Measurements from ENCODE around the gene KIF6.

KIF6 gene

DNA sequence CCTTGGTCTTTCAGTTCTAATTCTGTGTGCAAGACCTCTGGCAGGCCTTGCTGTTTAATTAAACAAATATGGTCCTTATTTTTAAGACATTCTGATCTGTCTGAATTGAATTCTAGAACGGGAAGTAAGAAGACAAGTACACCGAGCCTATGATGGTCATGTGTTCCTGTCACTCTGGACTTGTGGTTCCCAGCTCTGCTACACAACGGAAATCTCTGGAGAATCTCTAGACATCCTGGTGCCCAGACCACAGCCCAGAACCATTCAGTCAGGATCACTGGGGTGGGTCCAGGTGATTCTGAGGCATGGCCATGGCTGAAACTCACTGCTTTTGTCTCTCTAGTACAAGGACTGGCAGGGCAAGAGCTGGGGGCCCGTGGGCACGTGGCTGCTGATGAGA, 386.8 kb downstream of the KIF6 start:
- no peak for DNase-seq

DNA sequence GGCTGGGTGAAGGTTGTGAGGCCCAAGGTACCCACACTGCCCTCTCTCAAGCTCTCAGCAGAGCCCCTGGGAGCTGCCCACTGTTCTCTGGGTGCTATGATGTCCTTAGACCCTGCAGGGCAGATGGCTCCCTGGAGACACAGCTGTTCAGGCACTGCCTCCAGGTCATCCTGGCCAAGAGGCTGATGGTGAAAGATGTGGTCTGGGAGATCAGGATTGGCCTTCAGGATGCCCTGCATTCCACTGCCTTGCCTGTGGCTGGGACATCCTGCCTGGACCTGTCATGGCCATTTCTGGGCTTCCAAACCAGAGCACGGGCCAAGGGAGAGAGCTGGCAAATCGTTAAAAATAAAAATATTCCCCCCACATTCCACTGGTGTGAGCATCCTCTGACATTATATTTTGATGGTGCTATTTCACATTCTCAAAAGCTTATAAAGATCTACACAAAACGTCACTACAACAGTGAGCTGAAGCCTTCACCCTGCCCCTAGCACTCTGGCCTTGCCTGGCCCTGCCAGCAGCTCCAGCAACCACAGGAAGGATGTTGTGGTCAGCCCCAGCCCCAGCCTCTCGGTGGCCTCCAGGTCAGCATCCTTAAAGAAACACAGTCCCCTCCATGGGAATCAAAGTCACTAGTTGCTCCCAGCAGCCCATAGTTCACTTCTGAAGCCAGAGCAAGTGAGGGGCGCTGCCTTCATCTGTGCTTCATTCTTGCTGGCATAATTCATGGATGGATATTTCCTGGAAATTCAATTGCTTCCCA, 389.2 kb downstream of the KIF6 start:
- DNase-seq, result no peak

DNA sequence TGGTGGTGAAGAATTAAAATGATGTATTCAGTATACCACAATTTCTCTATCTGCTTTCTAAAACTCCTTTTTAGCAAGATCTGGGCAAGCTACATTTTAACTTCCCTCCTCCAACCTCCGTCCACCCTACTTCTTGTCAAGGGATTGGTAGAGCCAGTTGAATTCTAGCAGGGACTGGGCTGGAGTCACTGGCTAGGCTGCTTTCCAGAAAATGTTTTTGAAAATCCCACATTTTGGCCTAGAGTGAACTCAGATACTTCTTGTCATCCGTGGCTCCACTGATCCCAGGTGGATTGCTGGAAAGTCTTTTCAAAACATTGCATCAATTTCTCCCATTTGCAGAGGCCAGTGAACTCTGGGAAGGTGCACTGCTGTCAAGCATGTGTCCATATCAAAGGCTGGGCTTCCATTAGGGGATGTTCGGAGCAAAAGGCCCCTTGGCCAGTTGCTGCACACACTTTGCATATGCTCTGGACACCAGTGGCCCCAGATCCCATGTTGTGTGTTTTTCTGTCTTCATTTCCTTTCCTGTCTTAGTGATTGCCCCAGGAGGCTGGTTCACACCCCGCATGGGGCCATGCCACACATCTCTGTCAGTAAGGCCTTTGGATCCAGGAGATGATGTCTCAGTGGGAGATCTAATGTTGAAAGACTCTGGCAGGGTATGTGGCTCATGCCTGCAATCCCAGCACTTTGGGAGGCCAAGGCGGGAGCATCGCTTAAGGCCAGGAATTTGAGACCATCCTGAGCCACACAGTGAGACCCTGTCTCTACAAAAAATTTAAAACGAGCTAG, 391.4 kb downstream of the KIF6 start:
- DNase-seq, result no peak

DNA sequence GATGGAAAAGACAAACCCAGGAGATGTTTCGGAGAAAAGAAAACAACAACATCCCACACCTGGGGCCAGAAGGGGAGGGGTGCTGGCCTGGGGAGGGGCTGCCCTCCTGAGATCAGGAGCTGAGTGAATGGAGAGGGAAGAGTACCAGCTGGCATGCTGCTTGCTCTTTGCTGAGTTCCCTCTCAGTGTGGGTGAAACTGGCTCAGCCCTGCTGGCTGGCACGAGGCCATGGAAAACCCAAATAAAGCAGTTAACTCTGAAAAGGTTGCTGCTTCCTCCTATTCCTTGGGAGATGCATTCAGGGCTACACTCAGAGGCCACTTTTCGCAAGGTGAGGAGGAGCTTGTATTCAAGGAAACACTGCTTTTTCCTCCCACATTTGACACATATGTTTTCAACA, 394.7 kb downstream of the KIF6 start:
- DNase-seq, result no peak

DNA sequence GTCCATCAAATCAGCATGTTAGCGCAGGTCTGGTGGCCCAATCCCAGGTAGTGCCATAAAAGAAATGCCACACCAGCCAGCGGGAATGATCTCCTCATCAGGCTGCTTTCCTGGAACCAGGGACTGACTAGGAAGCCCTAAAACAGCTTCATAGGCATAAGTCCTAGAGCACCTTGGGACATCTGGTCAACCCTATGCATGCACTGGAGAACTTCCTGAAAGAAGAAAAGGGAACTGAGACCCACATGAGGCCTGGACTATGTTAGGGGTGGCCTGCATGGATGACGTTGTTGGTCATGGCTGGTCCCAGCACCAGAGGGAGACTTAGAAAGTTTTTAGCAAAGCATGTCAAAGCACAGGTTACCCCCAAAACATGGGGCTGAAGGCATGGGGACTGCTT, 395.2 kb downstream of the KIF6 start:
- DNase-seq, result no peak

DNA sequence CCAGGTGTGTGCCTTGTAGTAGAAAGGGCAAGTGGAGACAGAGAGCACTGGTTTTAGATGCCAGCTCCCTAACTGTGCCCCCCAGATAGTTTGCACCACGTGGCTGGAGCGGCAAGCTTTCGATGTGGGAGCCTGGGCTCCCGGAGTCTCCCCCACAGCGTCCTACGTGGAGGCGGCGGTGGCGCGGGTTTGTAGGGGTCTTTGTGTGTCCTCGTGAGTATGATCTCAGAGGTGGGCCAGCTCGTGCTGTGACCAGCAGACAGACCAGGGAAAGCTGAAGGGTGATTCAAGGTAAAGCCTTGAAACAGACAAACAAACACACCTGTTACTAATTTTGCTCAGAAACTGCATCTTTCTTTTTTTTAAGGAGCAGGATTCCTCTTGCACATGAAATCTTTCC, 397.1 kb downstream of the KIF6 start:
- no peak for DNase-seq

DNA sequence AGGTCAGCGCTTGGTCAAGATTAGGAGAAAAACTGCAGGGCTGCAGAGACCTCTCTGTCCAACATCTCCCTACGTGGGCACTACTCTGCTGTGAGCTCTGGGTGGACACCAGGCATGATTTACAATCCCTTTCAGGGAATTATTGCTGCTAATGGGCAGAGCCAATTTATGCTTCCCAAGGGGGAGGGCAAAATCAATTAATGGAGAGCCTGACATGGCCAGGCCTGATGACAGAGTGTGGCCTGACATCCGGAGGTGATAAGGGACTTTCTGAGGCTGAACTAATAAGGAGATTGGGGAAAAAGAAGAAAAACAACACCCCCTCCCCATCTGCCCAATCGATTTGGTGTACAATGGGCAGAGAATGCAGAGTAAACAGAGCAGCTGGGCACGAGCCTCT, 397.7 kb downstream of the KIF6 start:
- no peak for DNase-seq

DNA sequence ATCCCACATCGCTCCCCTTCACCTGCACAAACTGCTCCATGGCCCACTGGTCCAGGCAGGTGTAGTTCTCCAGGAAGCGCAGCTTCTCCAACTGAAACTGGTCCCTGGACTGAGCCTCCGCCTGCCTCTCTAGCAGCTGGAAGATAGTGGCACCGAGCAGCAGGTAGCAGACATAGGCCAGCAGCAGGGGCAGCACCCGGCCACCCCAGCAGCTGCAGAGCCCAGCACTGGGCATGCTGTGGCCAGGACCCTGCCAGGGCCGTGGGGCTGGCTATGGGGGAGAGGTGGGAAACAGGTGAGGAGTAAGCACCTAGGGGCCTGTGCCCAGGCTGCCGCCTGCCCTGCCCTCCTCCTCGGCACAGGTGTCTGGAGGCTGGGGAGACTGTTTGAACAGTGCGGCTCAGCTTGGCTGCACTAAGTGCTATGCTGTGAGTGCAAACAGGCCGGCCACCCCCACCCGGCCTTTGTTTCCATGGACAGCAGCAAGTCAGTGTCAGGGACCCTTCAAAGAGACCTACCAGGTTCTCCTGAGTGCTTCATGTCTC, 402.8 kb downstream of the KIF6 start, which contains the start of gene KCNK16:
KCNK16 (minus strand) TSS at position 397 of the 545 bp plus-strand sequence; CDS start at position 235, 162 bp downstream.
- no peak for DNase-seq

DNA sequence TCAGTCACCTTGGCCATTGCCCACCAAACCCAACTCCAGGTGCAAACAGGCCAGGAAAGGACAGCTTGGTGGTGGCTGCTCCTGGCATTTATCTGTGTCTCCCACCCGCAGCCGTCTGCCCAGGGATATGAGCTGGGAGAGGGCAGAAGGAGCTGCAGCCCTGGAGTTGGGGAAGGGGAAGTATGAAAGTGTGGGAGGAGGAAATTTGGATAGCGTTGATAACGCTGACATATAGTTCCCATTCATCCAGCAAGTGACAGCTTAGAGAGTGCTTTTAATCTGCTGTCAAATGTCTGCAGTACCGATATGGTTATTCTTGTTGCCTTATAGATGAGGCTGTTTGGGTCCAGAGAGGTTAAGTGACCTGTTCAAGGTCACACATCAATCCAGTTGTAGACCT, 403.4 kb downstream of the KIF6 start:
- DNase-seq, result no peak

DNA sequence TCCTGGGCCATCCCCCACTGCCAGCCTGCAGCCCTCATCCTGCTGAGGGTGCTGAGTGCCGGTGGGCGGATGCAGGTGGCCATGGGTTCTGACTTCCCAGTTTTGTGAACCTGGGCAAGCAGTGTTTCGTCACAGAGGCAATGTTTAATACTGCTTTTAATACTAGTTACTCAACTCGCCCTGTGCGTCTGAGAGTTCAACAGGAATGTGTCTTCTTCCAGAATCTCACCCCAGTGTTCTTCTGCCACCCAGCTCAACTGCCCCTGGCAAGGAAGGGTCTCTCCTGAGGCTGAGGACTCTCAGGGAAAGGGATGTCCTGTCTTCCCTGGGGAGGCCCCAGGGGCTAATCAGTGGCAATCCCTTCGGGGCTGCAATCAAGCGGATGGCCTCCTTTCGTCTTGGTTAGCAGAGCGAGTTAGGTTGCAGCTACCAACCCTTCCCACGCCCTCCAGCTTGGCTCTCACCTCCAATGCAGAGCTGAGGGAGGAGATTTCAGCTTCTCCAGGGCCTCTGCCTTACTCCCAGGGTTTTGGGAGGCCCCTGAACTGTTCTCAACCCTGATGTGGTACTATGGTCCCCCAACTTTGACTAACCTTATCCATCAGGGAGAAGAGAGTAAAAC, 404.7 kb downstream of the KIF6 start:
- DNase-seq, result no peak

DNA sequence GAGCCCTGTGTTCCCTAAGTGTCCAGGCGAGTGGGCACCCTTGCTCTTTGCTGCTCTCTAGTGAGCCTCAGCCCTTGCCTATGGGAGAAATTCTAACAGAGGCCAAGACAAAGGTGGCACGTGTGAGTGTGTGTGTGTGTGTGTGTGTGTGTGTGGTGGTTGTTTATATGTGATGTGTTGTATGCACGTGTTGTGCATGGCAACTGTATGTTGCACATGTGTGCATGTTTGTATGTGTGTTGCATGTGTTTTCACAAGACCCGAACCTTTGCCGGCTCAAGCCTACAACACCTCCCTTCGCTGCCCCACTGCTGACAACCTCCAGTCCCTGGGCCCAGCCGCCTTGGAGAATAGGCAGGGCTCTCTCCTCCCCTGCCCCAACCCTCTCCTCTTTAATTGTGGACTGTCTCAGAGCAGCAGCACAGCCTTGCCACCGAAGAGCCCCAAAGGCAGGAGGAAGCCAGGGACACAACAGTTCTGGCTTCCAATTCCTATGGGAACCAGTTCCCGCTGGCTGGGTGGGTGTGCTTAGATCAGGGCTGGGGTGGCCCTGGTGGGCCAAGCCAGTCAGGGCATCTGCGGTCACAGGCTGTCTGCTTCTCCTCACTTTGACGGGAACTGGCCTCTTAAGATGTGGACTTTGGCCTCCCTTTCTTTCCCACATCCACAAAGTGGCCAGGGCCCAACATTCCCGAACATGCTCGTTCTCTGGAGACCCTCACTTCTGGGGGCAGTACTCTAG, 405.4 kb downstream of the KIF6 start:
- no peak for DNase-seq

DNA sequence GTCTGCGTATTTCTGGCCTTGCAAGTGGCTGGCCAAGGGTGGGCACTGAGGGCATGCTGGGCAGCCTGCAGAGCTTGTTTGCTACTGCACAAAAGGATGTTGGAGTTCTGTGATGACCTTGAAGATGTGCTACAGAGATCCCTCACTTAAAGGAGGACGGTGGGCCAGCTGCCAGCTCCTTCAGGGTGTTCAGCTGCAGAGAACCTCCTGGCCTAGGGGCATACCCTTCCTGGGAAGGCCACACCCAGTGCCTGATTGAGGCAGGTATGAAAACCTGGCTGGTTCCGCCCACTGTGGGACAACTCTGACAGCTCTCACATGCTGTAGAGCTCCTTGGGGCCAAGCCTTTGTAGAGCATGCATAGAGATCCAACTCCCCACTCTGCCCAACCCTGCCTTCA, 408.0 kb downstream of the KIF6 start:
- no peak for DNase-seq

DNA sequence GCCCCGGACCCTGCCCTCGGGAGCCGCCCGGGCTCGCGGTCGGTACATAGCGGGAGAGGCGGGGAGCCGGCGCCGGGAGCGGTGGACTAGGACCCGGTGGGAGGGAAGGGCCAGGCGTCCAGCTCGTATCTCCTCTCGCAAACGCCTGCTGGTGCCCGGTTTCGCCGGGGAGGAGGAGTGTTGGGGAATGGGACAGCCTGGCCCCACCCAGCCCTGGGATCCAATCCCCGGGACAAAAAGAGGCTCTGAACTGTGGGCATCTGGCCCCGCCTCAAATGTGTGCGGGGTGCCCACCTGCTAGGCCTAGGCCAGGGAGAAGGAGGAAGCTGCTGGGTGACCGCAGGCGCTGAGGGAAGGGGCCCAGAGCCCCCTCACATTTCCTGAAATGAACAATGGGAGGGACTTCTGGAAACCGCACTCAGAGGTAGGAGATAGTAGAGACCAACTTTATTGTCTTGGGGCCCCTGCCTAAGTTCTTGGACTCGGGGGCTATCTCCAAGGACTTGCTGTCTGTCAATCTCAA, 410.9 kb downstream of the KIF6 start, which contains the start of gene KCNK17:
KCNK17 (minus strand) TSS at position 147 of the 523 bp plus-strand sequence; CDS start at position 48, 99 bp downstream.
- DNase-seq, result no peak

DNA sequence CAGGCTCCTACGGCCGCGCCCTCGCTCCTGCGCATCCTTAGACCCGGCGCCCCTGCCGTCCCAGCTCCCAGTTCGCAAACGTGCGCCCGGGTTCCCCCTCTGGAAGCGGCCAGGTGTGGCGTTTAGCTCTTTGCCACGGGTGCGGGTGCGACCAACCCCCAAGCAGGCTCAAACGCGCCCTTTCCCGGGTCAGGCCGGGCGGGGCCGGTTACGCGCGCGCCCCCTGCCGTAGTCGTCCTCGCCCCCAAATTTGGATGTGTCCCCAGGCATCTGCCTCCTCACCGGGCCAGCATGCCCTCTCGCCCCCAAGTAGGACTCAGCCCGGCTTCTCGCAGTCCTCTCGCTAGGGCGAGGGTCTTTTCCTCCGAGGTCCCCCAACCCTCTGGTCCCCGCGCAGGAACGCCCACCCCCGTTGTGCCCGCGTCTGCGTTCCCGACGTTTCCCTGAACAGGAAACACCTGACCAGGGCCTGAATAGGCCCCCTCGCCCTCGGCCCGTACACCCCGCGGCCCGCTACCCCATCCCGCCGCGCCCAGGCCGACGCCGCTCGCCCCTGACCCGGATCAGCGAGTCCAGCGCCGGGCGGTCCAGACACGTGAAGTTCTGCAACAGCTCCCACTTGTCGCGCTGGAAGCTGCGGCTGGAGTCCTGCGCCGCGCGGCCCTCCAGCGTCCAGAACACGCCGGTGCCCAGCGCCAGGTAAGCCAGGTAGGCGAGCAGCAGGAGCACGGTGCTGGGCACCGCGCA, 411.5 kb downstream of the KIF6 start:
- no peak for DNase-seq

DNA sequence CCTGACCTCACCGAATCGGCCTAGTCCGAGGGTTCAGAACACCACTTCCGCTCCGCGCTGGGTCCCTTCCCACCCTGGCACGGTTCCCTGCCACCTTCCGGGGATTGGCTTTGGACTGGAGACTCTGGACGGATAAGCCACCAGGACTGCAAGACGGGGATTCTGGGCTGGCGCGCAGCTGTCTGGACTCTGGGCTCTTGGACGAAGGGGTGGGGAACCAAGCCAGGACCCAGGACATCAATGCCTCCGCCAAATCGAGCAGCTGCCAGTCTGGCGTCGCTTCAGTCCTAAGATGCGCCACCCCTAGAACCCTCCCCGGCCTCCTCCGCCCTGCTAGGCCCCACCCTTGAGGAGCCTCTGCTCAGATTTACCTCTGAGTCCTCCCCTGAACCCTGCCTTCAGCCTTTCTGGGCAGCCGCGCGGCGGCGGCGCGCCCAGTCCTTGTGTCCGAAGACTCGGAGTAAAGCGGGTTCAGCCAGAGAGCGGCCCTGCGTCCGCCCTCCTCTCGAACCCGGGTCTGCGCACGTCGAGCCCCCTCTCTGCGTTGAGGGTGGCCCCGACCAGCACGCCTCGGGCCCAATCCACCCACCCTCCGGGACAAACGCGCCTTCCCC, 412.2 kb downstream of the KIF6 start:
- no peak for DNase-seq

DNA sequence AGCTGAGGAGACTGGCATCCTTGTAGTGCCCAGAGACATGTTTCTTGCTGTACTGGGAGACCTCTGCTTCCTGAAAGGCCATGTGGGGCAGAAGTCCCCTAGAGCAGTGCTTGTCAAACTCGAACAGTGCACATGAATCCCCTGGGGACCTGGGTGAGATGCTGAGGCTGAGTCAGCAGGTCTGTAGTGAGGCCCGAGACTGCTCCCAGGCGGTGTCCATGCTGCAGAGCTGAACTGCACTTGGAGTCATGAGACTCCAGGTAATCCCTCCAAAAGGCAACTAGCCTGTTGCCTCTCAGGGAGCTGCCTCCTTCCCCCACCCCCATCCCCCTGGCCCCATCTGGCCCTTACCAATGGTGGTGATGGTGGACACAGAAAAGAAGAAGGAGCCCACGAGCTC, 414.7 kb downstream of the KIF6 start:
- no peak for DNase-seq

DNA sequence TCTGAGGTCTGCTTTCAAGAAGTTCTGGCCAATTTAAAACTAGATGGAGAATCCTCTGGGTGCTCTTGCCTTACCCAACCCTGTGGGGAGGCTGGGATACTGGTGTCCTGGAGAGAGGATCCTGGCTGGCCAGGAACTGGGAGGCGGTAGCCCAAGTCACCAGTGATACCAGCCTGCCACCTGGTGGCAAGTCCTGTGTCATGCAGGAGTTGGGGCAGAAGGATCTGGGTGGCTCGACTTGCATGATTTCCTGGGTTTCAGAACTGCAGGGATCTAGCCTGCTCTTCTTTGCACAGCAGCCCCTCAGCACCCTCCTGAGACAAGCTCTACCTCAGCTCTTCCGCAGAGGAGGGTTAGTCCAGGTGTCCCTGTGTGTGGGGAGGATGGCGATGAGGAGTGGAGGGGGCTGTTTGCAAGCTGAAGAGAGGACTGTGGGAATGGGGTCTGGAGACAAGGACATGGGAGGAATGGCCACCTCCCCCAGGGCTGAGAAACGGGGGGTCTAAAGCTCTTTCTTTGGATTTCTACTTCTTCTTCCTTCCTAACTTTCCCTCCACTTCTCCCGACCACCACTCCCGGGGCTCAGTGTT, 415.2 kb downstream of the KIF6 start:
- DNase-seq, result peak; percentile 27 to 46

DNA sequence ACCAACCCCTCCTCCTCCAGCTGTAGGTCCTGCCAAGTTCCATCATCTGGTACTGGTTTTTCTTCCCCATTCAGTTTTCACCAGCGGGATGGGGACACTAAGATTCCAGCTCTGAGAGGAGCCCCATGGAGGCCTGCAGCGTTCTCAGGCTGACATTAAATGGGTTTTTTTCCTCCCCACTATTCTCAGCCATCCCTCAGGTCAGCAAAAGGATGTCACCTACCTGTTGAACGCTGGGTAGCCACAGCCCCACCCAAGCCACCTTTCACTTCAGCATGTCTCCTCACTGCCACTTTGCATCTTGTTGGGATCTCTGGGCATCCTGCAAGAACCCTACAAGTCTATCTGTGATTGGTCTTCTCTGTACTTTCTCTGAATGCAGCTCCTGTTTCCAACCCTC, 417.7 kb downstream of the KIF6 start:
- no peak for DNase-seq

DNA sequence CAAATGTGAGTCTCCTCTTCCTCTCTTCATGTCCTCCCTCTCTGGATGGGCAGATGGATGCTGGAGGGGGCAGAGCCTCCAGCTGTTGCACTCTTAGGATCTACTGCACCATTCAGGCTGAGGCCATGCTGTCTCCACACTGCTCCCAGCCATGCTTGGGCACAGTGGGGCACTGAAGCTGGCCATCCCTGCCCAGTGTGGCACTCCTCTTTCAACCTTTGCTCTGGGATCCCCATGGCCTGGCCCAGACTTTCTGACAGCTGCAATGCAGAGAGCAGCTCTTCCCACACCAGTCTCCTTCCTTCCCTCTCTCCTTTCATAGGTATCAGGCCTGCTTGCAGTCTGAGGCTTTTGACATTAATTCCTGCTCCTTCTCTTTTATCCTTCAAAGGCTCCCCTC, 420.3 kb downstream of the KIF6 start:
- DNase-seq, result no peak

DNA sequence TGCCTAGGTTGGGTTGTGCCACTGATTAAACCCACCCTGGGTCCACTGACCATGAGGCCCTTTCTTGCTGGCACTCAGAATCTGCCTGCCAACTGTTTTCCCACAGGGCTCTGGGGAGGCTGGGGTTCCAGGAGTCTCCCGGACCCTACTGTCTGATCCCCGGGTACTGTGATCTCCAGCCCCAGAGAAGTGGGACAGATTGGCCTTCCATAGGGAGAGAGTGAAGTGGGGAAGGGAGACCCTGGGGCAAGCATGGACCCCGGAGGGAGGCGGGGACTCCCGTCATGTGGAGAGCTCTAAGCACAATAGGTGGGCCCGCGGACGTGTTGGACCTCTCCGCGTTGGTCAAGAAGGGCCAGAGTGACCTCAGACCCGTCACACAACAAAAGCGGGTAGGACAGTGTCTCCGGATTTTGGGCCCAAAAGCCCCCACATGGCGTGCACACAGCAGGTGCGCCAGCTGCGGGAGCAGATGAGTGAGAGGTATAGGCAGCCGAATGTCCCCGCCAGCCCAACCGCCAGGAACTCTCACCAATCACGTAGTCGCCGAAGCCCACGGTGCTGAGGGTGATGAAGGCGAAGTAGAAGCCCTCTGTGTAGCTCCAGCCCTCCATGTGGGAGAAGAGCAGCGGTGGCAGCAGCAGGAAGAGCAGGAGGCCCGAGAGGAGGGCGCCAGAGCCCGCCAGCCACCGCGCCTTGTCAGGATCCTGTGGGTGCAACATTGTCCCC, 421.6 kb downstream of the KIF6 start:
- DNase-seq, result no peak
